Fibroblast of the aortic adventitia (primary cell): ENCODE measurements around the gene LAMB2. TPM values are rescaled to one million over a fixed set of nuclear protein-coding genes. Genes with fewer than 3 reads are reported as not detected.
A peak's percentile ranks its signal among the peaks of the same experiment; 100 is the strongest.

Experiments used
- DNase-seq: peaks from one replicate; pipeline ENCODE4 v3.0.0-alpha.2; 2010; ENCODE audit warnings: low read depth
- H3K4me3 ChIP-seq: 2 replicates; pipeline ENCODE4 v1.5.1; 2011; ENCODE audit warnings: low read depth, mild to moderate bottlenecking, control low read depth, low read length, moderate library complexity
- small RNA-seq: library from RNA; depleted of rRNA; stranded (forward); fragments of <200 nt; gene quantifications from one replicate; pipeline ENCODE3, GENCODE V24; 2012
- total RNA-seq: library from RNA; depleted of rRNA; stranded (reverse); fragments of >200 nt; gene quantifications from 2 replicates; pipeline ENCODE4 v1.2.3, GENCODE V29; 2012; ENCODE audit warnings: low replicate concordance
- TF ChIP-seq, protein P1 (sequence below): IDR thresholded peaks from 2 replicates; pipeline ENCODE4 v1.5.1; 2011; ENCODE audit warnings: mild to moderate bottlenecking, low read length, control low read depth, inconsistent platforms; ENCODE audit not compliant: insufficient read depth

Gene LAMB2
- total RNA-seq, 1 donor = 202 TPM

DNA sequence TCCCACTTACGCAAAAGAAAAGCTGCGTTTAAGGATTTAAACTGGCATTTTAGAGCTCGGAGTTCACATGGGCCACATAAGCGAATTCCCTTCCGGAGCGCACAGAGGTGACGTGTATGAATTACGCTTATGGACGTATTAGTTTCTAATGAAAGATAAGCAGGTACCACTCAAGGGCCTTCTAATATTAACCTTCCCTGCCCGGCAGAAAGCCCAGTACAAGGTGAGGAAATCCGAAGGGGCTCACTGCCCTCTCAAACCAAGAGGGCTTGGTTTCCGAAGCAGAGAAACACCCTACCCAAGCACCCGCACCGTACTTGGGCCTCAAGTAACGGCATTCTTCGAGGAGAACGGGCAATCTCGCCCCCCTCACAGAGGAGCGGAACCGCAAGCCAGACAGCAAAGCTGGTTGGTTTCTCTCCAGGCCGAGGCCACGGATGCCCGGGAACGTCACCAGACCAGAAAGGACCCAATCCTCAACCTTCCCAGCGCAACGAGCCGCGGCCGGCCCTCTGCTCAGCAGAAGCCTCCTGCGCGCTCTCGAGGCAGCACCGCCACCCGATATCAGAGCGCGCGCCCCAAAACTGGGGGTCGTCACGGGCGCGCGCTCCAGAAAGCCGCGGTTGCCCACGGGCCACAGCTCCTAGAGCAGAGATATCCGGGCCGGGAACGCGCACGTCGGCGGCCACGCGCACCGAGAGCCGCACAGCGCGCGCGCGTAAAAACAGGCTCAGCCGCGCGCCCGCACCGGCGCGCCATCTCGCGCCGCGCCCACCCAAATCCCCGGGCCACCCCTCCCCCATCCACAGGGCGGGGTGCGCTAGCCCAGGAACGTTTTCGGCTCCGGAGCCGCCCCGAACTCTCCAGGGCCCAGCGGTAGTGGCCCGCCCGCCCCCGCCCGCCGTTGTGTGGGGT is 39.7 kb downstream of the LAMB2 start:
- H3K4me3 ChIP-seq = peak overlapping the region; percentile 98
- DNase-seq = peak; percentile 86
- TF ChIP-seq, protein P1, sequence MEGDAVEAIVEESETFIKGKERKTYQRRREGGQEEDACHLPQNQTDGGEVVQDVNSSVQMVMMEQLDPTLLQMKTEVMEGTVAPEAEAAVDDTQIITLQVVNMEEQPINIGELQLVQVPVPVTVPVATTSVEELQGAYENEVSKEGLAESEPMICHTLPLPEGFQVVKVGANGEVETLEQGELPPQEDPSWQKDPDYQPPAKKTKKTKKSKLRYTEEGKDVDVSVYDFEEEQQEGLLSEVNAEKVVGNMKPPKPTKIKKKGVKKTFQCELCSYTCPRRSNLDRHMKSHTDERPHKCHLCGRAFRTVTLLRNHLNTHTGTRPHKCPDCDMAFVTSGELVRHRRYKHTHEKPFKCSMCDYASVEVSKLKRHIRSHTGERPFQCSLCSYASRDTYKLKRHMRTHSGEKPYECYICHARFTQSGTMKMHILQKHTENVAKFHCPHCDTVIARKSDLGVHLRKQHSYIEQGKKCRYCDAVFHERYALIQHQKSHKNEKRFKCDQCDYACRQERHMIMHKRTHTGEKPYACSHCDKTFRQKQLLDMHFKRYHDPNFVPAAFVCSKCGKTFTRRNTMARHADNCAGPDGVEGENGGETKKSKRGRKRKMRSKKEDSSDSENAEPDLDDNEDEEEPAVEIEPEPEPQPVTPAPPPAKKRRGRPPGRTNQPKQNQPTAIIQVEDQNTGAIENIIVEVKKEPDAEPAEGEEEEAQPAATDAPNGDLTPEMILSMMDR = no peak

DNA sequence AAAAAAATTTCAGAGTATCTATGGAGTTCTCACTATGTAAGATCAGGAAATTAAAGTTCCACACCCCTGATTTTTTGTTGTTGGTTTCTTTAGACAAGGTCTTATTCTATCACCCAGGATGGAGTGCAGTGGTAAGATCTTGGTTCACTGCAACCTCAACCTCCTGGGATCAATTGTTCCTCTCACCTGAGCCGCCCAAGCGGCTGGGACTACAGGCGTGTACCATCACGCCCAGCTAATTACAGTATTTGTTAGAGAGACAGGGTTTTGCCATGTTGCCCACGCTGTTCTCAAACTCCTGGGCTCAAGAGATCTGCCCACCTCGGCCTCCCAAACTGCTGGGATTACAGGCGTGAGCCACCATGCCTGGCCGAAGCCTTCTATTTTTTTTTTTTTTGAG is 51.4 kb downstream of the LAMB2 start:
- H3K4me3 ChIP-seq = no peak overlapping the region
- no peak for DNase-seq
- TF ChIP-seq, protein P1 = no peak

DNA sequence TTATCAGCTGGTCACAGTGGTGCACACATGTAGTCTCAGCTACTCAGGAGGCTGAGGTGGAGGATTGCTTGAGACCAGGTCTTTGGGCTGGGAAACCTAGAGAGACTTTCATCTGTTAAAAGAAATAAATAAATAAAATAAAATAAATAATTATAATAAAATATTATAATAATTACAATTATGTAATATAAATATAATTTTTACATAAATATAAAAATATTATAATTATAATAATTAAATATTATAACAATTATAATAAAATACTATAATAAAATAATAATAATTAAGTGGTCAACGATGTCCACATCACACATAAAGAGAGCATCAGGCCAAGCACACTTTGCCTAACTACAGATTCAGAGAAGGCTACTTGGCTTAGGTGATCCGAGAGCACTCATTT is 53.6 kb downstream of the LAMB2 start:
- no peak overlapping the region for H3K4me3 ChIP-seq
- no peak for DNase-seq
- TF ChIP-seq, protein P1 = no peak

DNA sequence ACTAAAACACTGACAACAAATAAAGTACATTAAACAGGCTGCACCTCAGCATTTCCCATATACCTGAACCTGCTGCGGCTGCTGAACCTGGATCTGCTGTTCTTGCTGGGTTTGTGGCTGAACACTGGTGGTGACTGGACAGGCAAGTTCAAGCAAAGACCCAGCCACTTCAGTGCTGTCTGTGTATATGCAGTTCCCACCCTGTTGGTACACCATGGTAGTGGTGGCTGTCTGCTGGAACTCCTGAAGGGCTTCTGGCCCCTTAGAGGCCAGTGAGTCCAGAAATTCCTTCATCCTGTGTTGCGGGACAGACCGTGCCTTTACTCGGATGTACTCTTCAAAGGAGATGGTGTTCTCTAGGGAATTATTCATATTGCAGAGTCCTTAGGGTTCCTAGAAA is 56.2 kb downstream of the LAMB2 start:
- no peak overlapping the region for H3K4me3 ChIP-seq
- no peak for DNase-seq
- TF ChIP-seq, protein P1 = no peak

DNA sequence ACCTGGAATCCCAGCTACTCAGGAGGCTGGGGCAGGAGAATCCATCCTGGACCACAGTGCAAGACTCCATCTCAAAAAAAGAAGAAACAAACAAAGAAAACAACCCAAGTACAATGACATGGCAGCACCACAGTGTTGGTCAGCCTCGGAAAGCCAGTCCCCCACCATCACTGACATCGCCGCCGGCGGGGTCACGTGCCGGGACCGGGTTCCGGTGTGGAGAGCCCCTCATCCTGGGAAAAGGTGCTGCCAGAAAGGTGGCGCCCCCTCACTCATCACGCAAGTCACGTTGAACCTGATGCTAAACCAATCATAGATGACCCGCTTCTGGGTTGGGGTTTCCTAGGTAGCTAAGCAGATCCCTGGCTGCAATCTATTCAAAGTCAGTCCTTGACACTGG is 56.7 kb downstream of the LAMB2 start:
- no peak overlapping the region for H3K4me3 ChIP-seq
- no peak for DNase-seq
- TF ChIP-seq, protein P1 = no peak

Small RNA genes within 50 kb of the gene (small RNA-seq; reads per million reads assigned to genes)
- gene RN7SL182P = not detected

Other genes with a start within 250 kb of the LAMB2 start
- gene SLC25A20, start 234.2 kb downstream of the LAMB2 start, total RNA-seq = 17.7 and 20.9 TPM in 2 replicates
- gene ARIH2, start 214.2 kb downstream of the LAMB2 start, total RNA-seq = 68.6 and 106 TPM in 2 replicates
- 22.2 and 49.1 TPM in 2 replicates for gene P4HTM, start 142.8 kb downstream of the LAMB2 start, total RNA-seq
- 65.4 and 99.8 TPM in 2 replicates for gene WDR6, start 125.7 kb downstream of the LAMB2 start, total RNA-seq
- gene DALRD3, start 114.5 kb downstream of the LAMB2 start, total RNA-seq = 32.6 and 46.4 TPM in 2 replicates
- gene NDUFAF3, start 110.9 kb downstream of the LAMB2 start, total RNA-seq = 22.1 and 41.0 TPM in 2 replicates
- gene IMPDH2, start 103.7 kb downstream of the LAMB2 start, total RNA-seq = 313 and 402 TPM in 2 replicates
- gene QRICH1, start 39.0 kb downstream of the LAMB2 start, total RNA-seq = 33.8 and 75.3 TPM in 2 replicates
- 306 and 348 TPM in 2 replicates for gene QARS1, start 28.3 kb downstream of the LAMB2 start, total RNA-seq
- gene USP19, start 12.2 kb downstream of the LAMB2 start, total RNA-seq = 23.7 and 36.0 TPM in 2 replicates
- 14.8 and 22.7 TPM in 2 replicates for gene CCDC71, start 33.3 kb upstream of the LAMB2 start, total RNA-seq
- 23.8 and 91.7 TPM in 2 replicates for gene KLHDC8B, start 38.5 kb upstream of the LAMB2 start, total RNA-seq
- 1.3 and 2.9 TPM in 2 replicates for gene C3orf62, start 144.2 kb upstream of the LAMB2 start, total RNA-seq
- 23.0 and 28.9 TPM in 2 replicates for gene USP4, start 207.0 kb upstream of the LAMB2 start, total RNA-seq
- 167 and 295 TPM in 2 replicates for gene GPX1, start 225.3 kb upstream of the LAMB2 start, total RNA-seq